ENCODE measurements around the gene CUX1. TPM values are rescaled to one million over a fixed set of nuclear protein-coding genes. Genes with fewer than 3 reads are reported as not detected.
"Not testable (repeated sequence)": the region's sequence is repeated elsewhere in the genome, so short reads cannot be mapped to it uniquely, and the experiment has no call there.

The CUX1 gene
- total RNA-seq, 2 donors from 2014 or later: 122 to 131 TPM

GRCh38 chr7:101921061-101921460 lies 103.6 kb downstream of the CUX1 start:
- ATAC-seq (no peak), DNase-seq (no peak)

DNA sequence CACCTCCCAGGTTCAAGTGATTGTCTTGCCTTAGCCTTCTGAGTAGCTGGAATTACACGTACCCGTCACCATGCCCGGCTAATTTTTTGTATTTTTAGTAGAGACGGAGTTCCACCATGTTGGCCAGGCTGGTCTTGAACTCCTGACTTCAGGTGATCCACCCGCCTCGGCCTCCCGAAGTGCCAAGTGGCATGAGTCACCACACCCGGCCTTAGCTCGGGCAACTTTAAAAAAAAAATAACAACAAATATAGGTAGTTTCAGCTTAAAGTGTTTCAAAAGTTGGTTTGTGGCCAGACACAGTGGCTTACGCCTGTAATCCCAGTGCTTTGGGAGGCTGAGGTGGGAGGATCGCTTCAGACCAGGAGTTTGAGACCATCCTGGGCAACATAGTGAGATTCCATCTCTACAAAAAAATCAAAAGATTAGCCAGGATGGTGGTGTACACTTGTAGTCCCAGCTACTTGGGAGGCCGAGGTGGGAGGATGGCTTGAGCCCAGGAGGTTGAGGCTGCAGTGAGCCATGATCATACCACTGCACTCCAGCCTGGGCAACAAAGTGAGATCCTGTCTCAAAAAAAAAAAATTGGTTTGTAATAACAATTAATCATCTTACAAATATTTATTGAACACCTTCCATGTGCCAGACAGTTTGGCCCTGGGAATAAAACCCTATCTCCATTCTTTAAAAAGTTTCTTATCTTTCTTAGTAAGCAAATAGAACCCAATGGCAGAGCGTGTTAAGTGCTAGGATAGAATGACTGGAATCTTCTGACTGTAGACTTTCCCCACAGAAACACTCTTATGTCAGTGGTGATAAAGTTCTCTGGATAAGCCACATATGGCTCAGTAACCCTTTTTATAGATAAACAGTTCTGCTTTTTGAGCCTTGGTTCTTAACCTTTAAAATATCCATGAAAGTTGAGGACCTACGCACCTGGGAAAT lies 104.4 kb downstream of the CUX1 start:
- DNase-seq; ATAC-seq; intact Hi-C loops (cut with DNase I, micrococcal nuclease): not testable (repeated sequence)

More at GRCh38 chr7:101921061-101921460, 103.6 kb downstream of the CUX1 start:
- intact Hi-C loops (cut with DNase I, micrococcal nuclease): no loop called here

- no peak for DNase-seq
- no peak for ATAC-seq
- intact Hi-C loops (cut with DNase I, micrococcal nuclease): no loop called here
Measured at GRCh38 chr7:101922631-101923601, 105.5 kb downstream of the CUX1 start.

DNA sequence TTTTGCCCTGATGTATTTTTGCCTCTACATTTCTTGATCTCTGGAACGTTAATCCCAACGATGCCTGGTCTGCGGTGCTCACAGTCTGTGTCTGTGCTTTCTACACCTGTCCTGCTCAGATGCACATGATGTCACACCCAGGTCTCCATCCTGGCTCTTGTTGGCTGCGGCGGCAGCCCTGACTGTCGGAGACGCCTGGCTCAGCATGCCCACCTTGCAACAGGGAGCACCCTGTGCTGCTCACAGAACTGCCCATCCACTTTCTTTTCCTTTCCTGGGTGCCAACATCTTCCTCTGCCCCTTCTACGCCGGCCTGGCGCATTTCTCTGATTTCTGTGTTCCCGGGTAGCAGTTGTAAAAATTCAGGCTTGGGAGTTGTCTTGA lies 106.2 kb downstream of the CUX1 start:
- intact Hi-C loops (cut with DNase I, micrococcal nuclease): no loop called here
- no peak for ATAC-seq

DNA sequence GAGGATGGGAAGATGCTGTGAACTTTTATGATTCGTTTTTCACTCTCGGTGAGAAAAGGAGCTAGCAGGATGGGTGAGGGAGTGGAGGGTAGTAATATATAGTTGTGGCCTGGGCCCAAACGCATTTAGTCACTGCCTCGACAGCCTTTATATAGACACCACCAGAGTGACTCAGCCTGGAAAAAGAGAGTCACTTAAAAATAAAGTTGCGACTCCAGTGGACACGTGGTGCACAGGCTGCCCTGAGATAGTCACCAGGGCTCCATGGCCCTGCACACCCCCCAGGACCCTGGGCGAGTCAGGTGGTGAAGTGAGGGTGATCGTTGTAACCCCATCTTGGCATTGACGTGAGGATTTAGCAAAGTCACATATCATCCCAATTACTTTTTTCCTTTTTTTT lies 106.7 kb downstream of the CUX1 start:
- no peak for ATAC-seq
- intact Hi-C loops (cut with DNase I, micrococcal nuclease): no loop called here
- no peak for DNase-seq

More for the DNA sequence above, 106.2 kb downstream of the CUX1 start:
- no peak for DNase-seq

- no peak for DNase-seq
- no peak for ATAC-seq
- intact Hi-C loops (cut with DNase I, micrococcal nuclease): no loop called here
Measured at GRCh38 chr7:101926265-101926664, 108.8 kb downstream of the CUX1 start.

GRCh38 chr7:101927389-101927788 lies 110.0 kb downstream of the CUX1 start:
- intact Hi-C loops (cut with DNase I, micrococcal nuclease): no loop called here
- DNase-seq: no peak
- no peak for ATAC-seq

- intact Hi-C loops (cut with DNase I, micrococcal nuclease): no loop called here
- DNase-seq (no peak), ATAC-seq (no peak)
Measured at GRCh38 chr7:101927802-101928201, 110.4 kb downstream of the CUX1 start.

DNA sequence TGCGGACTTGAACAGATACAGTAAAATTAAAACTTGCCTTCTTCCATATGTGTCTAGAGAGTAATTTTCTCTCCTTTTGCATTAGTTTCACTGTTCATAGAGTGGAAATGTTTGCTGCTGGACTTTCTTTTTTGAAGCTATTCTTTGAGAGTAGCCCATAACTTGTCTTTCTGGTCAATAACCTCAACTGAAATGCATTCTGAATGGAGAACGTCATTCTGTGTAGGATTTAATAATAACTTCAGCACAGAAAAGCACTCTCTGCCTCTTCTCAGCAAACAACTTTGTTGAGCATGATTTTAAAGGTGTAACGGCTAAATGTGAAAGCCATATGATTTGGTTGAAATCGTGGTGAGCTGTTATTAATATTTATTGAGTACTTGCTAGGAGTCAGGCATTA lies 111.8 kb downstream of the CUX1 start:
- no peak for ATAC-seq
- no peak for DNase-seq
- intact Hi-C loops (cut with DNase I, micrococcal nuclease): no loop called here

DNA sequence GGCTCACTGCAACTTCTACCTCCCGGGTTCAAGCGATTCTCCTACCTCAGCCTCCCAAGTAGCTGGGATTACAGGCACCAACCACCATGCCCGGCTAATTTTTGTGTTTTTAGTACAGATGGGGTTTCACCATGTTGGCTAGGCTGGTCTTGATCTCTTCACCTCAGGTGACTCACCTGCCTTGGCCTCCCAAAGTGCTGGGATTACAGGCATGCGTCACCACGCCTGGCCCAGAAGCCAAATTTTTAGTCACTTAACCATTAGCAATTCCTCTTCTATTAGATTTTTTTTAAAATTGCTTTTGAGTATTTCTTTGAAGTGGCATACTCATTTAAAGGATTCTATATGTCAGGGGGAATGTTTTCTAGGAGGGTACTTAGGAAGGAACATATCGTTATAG lies 112.5 kb downstream of the CUX1 start:
- DNase-seq; intact Hi-C loops (cut with DNase I, micrococcal nuclease); ATAC-seq: not testable (repeated sequence)

DNA sequence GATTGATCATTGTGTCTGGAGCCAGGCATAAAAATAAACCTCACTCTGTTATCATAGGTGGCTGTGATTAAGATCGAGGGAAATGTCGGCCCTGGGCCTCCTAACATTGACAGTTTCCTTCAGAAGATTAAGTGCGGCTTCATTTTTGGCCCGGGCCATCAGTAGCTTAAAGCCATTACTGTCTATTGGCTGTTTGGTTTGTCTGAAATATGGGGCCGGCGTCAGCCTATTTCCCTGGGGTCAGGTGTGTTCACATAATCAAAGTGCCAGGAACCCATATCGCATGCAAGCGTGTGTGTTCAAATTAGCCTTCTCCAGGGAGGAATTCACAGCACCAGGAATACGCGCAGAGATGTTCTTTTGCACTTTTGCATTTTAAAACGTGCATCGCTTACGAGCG lies 114.7 kb downstream of the CUX1 start:
- no peak for ATAC-seq
- no peak for DNase-seq
- intact Hi-C loops (cut with DNase I, micrococcal nuclease): no loop called here

DNA sequence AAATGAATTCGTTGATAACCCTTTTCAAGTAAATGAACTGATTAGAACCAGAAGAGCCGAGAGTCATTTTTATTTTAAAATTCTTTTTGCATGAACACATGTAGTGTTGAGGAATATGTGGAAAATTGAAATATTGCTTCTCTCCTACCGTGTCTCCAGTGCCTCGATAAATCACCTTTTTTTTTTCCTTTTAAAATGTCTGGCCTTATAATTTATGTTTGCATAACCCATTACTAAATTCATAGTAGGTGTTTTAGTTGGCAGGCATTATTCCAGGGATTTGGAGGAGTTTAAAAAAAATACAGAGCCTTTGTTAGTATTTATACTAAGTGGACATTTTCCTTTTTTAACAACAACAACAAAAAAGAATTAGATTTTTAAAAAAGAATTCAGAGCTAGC lies 115.6 kb downstream of the CUX1 start:
- no peak for DNase-seq
- no peak for ATAC-seq
- intact Hi-C loops (cut with DNase I, micrococcal nuclease): no loop called here

GRCh38 chr7:101933688-101934121 lies 116.3 kb downstream of the CUX1 start:
- DNase-seq: no peak
- no peak for ATAC-seq
- intact Hi-C loops (cut with DNase I, micrococcal nuclease): no loop called here

- intact Hi-C loops (cut with DNase I, micrococcal nuclease): no loop called here
- ATAC-seq: peak; percentile 56
Measured at GRCh38 chr7:101934618-101935017, 117.2 kb downstream of the CUX1 start.

DNA sequence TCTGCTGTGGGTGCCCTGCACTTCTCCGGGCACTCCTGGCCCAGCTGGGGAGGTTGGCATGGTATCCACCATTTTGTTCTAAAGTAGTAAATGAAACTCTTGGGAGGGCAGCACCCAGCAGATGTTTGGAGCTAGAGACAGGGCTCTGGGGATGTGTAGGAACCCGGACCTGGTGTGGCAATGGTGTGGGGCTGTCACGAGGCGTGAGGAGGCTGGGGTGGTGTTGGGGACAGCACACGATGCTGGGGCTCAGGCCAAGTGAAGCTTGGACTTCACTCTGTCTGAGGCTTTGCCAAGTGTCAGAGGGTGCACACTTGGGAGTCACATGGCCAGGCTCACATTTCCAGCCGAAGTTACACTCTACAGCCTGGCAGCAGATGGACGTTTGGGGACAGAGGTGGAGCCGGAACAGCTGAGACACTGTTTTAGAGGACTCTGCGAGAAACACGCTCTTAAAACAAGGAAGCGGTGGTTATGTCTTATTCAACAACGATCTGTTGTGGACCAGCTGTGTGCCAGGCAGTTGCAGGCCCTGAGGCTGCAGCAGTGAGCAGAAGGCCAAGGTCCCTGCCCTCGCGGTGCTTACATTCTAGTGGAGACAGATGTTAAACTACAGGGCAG lies 118.2 kb downstream of the CUX1 start:
- ATAC-seq (peak; percentile 75), DNase-seq (peak; percentile 64 to 80)
- intact Hi-C loops (cut with DNase I, micrococcal nuclease): no loop called here

More at GRCh38 chr7:101934618-101935017, 117.2 kb downstream of the CUX1 start:
- DNase-seq: peak in 1 of 2 donors; percentile 41

GRCh38 chr7:101936223-101936610 lies 118.8 kb downstream of the CUX1 start:
- DNase-seq: peak in 1 of 2 donors; percentile 50
- intact Hi-C loops (cut with DNase I, micrococcal nuclease): no loop called here
- ATAC-seq: peak; percentile 11

DNA sequence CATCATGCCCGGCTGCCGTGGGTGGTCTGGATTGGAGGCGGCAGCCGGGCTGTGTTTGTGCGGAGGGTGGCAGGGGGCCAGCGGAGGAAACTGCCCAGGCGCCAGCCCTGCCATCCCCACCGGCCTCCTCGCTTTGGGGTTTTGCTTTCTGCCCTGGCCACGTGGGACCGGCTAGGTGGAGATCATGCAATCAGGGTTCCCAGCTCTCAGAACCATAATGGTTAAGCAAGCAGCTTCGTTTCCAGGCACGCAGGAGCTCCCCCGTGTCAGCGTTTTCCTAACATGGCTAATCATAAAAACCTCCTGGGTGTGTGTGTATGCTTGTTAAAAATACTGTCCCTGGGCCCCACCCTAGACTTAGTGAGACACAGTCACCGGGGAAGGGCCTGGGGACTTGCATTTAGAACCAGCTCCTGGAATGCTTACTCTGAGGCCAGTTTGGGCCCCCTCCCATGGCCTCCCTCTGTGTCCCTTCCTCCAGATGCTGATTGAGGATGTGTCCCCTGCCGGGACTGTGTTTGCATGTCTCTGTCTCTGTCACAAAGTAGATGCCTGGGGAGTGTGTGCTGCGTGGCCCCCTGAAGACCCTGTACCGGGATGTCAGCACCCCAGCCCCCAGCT lies 119.3 kb downstream of the CUX1 start:
- peak; percentile 68 to 82 for DNase-seq
- ATAC-seq: peak; percentile 74
- intact Hi-C loops (cut with DNase I, micrococcal nuclease): no loop called here

DNA sequence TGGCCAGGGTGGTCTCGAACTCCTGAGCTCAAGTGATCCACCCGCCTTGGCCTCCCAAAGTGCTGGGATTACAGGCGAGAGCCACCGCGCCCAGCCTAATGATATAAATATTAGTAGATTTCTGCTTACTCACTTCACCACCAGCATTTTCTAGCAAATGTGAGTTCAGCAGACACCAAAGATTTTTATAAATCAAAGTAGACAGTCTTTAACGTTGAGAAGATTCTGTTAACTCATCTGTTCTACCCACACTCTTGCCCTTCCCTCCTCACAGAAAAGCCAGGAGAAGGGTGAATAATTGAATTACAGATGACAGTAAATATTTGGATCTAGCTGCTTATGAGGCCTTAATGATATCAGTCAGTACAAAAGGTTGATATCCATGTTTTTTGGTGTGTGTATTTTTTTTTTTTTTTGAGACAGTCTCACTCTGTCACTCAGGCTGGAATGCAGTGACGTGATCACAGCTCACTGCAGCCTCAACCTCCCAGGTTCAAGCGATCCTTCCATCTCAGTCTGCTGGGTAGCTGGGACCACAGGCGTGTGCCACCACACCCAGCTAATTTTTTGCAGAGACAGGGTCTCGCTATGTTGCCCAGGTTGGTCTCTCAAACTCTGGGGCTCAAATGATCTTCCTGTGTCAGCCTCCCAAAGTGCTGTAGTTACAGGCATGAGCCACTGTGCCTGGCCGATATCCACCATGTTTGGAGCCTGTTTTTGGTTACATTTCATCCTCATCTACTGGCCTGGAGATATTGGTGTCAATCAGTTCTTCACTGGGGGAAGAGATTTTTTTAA lies 120.5 kb downstream of the CUX1 start:
- intact Hi-C loops (cut with DNase I, micrococcal nuclease): no loop called here
- DNase-seq (no peak), ATAC-seq (no peak)
